ENCODE data around the gene UQCRC1.

Gene UQCRC1

DNA sequence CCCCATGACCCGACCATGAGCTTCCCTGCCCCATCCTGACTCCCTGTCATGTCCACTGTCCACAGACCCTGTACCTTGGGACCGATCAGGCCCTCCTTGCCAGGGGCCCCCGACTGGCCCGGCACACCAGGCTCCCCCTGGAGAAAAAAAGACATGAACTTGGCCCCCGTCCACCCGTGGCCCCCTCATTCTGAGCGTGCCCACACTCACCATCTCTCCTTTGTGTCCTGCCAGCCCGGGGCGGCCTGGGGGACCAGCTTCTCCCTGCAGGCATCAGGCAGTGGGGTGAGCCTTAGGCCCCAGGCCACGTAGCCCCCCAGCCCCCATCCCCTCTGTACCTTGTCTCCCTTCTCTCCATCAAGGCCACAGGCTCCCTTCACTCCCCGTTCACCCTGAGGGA, 41.9 kb downstream of the UQCRC1 start:
- Histone ChIP-seq H3K18ac (ENCODE audit: low read depth in 1 of 2, low read length in 2 of 2) (no peak overlapping the region), H2BK12ac (ENCODE audit: low read length in 2 of 2) (no peak overlapping the region), H3K4me3 (ENCODE audit: insufficient read depth in 1 of 2, low read depth in 1 of 2, low read length in 2 of 2) (no peak overlapping the region), H4K8ac (ENCODE audit: low read length) (no peak overlapping the region), H2BK120ac (ENCODE audit: low read depth, low read length) (no peak overlapping the region), H4K91ac (ENCODE audit: low read length) (no peak overlapping the region), H3K9me3 (ENCODE audit: control insufficient read depth, low read length) (no peaks in the 10 kb centered on the region), H2BK5ac (ENCODE audit: low read depth, low read length, poor library complexity, severe bottlenecking) (no peak overlapping the region), H3K79me1 (replicated peaks; ENCODE audit: low read length, poor library complexity, severe bottlenecking) (peaks cover 19% of the 10 kb centered on the region), H3K36me3 (ENCODE audit: control insufficient read depth in 1 of 2, insufficient read depth in 2 of 2, low read depth in 1 of 2, low read length in 2 of 2) (peaks cover 0 to 87% of the 10 kb centered on the region in 2 experiments), H3K27me3 (ENCODE audit: control insufficient read depth in 1 of 2, insufficient read depth in 1 of 2, low read length in 2 of 2) (no peaks in the 10 kb centered on the region), H3K14ac (ENCODE audit: low read length in 2 of 2) (no peak overlapping the region), H3K23ac (ENCODE audit: low read length in 2 of 2) (no peak overlapping the region), H3K4me1 (ENCODE audit: control insufficient read depth, insufficient read depth, low read depth, low read length) (peaks cover 54% of the 10 kb centered on the region), H2AK5ac (ENCODE audit: low read length, severe bottlenecking) (no peak overlapping the region), H3K4ac (ENCODE audit: low read depth in 1 of 2, low read length in 2 of 2) (no peak overlapping the region), H3K27ac (ENCODE audit: low read length, poor library complexity, severe bottlenecking) (no peak overlapping the region), H3K9ac (ENCODE audit: low read length) (no peak overlapping the region), H3K4me2 (ENCODE audit: low read length, poor library complexity, severe bottlenecking) (no peak overlapping the region), H2AFZ (ENCODE audit: low read depth, low read length) (no peak overlapping the region), H2BK15ac (ENCODE audit: low read depth, poor library complexity, severe bottlenecking) (no peak overlapping the region)
- DNase-seq = no peak
- 97% methylated on average over 11 of the region's 11 CpGs for WGBS

DNA sequence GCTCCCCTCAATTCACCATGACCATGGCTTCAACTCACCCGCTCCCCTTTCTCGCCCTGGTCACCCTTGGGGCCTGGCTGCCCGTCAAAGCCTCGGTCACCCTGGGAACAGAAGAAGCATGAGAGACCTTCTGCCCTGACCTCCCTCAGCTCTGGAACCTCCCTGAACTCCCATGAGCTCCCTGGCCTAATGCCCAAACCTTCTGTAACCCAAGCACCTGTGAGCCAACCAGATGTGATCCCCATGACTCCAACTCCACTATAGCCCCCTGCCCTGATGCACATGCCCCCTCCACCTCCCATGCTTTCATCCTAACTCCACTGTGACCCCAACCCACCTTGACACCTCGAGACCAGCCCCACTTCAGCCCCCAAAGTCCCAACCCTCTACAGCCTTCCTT, 42.4 kb downstream of the UQCRC1 start:
- H4K8ac ChIP-seq (ENCODE audit: low read length) = no peak overlapping the region
- no peak overlapping the region for H2AK5ac ChIP-seq (ENCODE audit: low read length, severe bottlenecking)
- no peak overlapping the region for H3K9ac ChIP-seq (ENCODE audit: low read length)
- 85% methylated on average over 5 of the region's 5 CpGs for WGBS
- no peak overlapping the region for H3K4ac ChIP-seq (ENCODE audit: low read depth in 1 of 2, low read length in 2 of 2)
- DNase-seq = no peak
- no peak overlapping the region for H2BK12ac ChIP-seq (ENCODE audit: low read length in 2 of 2)
- no peak overlapping the region for H3K27ac ChIP-seq (ENCODE audit: low read length, poor library complexity, severe bottlenecking)
- H3K79me1 ChIP-seq (replicated peaks; ENCODE audit: low read length, poor library complexity, severe bottlenecking) = peaks cover 19% of the 10 kb centered on the region
- H2BK5ac ChIP-seq (ENCODE audit: low read depth, low read length, poor library complexity, severe bottlenecking) = no peak overlapping the region
- no peak overlapping the region for H2AFZ ChIP-seq (ENCODE audit: low read depth, low read length)
- H3K18ac ChIP-seq (ENCODE audit: low read depth in 1 of 2, low read length in 2 of 2) = no peak overlapping the region
- H4K91ac ChIP-seq (ENCODE audit: low read length) = no peak overlapping the region
- H3K23ac ChIP-seq (ENCODE audit: low read length in 2 of 2) = no peak overlapping the region
- no peak overlapping the region for H3K4me3 ChIP-seq (ENCODE audit: insufficient read depth in 1 of 2, low read depth in 1 of 2, low read length in 2 of 2)
- H3K27me3 ChIP-seq (ENCODE audit: control insufficient read depth in 1 of 2, insufficient read depth in 1 of 2, low read length in 2 of 2) = no peaks in the 10 kb centered on the region
- peaks cover 55% of the 10 kb centered on the region for H3K4me1 ChIP-seq (ENCODE audit: control insufficient read depth, insufficient read depth, low read depth, low read length)
- no peak overlapping the region for H3K14ac ChIP-seq (ENCODE audit: low read length in 2 of 2)
- H3K4me2 ChIP-seq (ENCODE audit: low read length, poor library complexity, severe bottlenecking) = no peak overlapping the region
- H3K36me3 ChIP-seq (ENCODE audit: control insufficient read depth in 1 of 2, insufficient read depth in 2 of 2, low read depth in 1 of 2, low read length in 2 of 2) = peaks cover 0 to 87% of the 10 kb centered on the region in 2 experiments
- H2BK15ac ChIP-seq (ENCODE audit: low read depth, poor library complexity, severe bottlenecking) = peak overlapping the region; percentile 49
- no peak overlapping the region for H2BK120ac ChIP-seq (ENCODE audit: low read depth, low read length)
- no peaks in the 10 kb centered on the region for H3K9me3 ChIP-seq (ENCODE audit: control insufficient read depth, low read length)

DNA sequence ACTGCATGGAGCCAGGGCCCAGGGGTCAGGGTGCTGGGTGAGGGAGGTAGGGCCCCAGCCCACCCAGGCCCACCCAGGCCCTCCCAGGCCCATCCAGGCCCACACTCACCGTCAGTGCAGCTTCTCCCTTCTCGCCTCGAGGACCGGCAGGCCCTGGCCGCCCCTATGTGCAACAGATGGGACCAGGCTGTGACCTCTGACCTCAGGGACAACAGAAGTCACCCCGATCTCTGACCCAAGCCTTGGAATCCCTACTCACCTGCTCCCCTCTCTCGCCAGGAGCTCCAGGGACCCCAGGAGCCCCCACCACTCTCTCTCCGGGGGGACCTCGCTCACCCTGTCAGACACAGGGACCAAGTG, 43.1 kb downstream of the UQCRC1 start:
- Histone ChIP-seq H4K91ac (ENCODE audit: low read length) (peak overlapping the region; percentile 85), H3K14ac (ENCODE audit: low read length in 2 of 2) (no peak overlapping the region), H2BK5ac (ENCODE audit: low read depth, low read length, poor library complexity, severe bottlenecking) (no peak overlapping the region), H3K79me1 (replicated peaks; ENCODE audit: low read length, poor library complexity, severe bottlenecking) (peaks cover 19% of the 10 kb centered on the region), H2BK15ac (ENCODE audit: low read depth, poor library complexity, severe bottlenecking) (no peak overlapping the region), H2AFZ (ENCODE audit: low read depth, low read length) (no peak overlapping the region), H3K4ac (ENCODE audit: low read depth in 1 of 2, low read length in 2 of 2) (no peak overlapping the region), H3K9me3 (ENCODE audit: control insufficient read depth, low read length) (no peaks in the 10 kb centered on the region), H2AK5ac (ENCODE audit: low read length, severe bottlenecking) (no peak overlapping the region), H3K4me1 (ENCODE audit: control insufficient read depth, insufficient read depth, low read depth, low read length) (peaks cover 60% of the 10 kb centered on the region), H2BK120ac (ENCODE audit: low read depth, low read length) (peak overlapping the region; percentile 9), H3K9ac (ENCODE audit: low read length) (no peak overlapping the region), H3K18ac (ENCODE audit: low read depth in 1 of 2, low read length in 2 of 2) (no peak overlapping the region), H3K27ac (ENCODE audit: low read length, poor library complexity, severe bottlenecking) (peak overlapping the region; percentile 0), H3K4me3 (ENCODE audit: insufficient read depth in 1 of 2, low read depth in 1 of 2, low read length in 2 of 2) (no peak overlapping the region), H3K27me3 (ENCODE audit: control insufficient read depth in 1 of 2, insufficient read depth in 1 of 2, low read length in 2 of 2) (no peaks in the 10 kb centered on the region), H2BK12ac (ENCODE audit: low read length in 2 of 2) (no peak overlapping the region), H3K36me3 (ENCODE audit: control insufficient read depth in 1 of 2, insufficient read depth in 2 of 2, low read depth in 1 of 2, low read length in 2 of 2) (peaks cover 0 to 84% of the 10 kb centered on the region in 2 experiments), H3K4me2 (ENCODE audit: low read length, poor library complexity, severe bottlenecking) (no peak overlapping the region), H4K8ac (ENCODE audit: low read length) (no peak overlapping the region), H3K23ac (ENCODE audit: low read length in 2 of 2) (no peak overlapping the region)
- no peak for DNase-seq
- WGBS = 93% methylated on average over 9 of the region's 9 CpGs

DNA sequence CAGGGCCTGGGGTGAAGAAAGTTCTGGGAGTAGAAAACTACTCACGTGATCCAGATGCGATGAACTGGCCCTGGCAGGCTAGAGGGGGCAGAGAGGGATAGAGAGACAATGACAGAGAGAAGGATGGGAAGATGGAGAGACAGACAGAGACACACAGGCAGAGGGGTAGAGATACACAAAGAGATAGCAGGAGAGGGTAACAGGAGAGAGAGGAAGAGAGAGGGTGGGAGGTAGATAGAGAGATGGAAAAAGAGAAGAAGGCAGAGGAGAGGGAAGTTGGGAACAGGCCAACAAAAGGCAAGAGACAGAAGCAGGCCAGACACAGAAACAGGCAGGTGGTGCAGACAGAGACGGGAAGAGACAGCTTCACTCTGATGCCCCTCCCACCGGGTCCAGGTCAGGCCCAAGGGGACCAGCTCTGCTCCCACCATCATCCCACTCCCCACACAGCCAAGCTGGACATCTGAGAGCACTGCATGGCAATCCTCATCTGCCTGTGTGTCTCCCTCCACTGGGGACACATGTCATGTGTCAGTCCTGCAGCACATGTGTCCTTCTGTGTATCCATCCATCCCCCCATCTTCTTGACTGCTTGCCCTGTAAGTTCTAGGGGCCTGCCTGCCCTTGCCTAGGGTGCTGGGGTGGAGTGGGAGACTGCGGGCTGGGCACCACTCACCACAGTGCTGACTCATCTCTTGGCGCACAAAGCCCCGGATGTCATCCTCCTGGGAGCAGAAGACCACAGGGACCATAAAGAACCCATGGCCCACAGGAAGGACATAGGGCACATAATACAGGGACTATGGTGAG, 43.6 kb downstream of the UQCRC1 start:
- Histone ChIP-seq H2AFZ (ENCODE audit: low read depth, low read length) (no peak overlapping the region), H3K4ac (ENCODE audit: low read depth in 1 of 2, low read length in 2 of 2) (no peak overlapping the region)

More for the DNA sequence above, 43.6 kb downstream of the UQCRC1 start:
- Histone ChIP-seq H3K36me3 (ENCODE audit: control insufficient read depth in 1 of 2, insufficient read depth in 2 of 2, low read depth in 1 of 2, low read length in 2 of 2) (peaks cover 0 to 78% of the 10 kb centered on the region in 2 experiments), H3K27ac (ENCODE audit: low read length, poor library complexity, severe bottlenecking) (peak overlapping the region; percentile 0), H3K14ac (ENCODE audit: low read length in 2 of 2) (no peak overlapping the region), H2BK120ac (ENCODE audit: low read depth, low read length) (peak overlapping the region; percentile 9), H3K4me3 (ENCODE audit: insufficient read depth in 1 of 2, low read depth in 1 of 2, low read length in 2 of 2) (no peak overlapping the region), H4K91ac (ENCODE audit: low read length) (peak overlapping the region; percentile 85), H4K8ac (ENCODE audit: low read length) (peak overlapping the region; percentile 35), H3K4me1 (ENCODE audit: control insufficient read depth, insufficient read depth, low read depth, low read length) (peaks cover 65% of the 10 kb centered on the region), H3K23ac (ENCODE audit: low read length in 2 of 2) (no peak overlapping the region), H2AK5ac (ENCODE audit: low read length, severe bottlenecking) (peak overlapping the region; percentile 53), H2BK15ac (ENCODE audit: low read depth, poor library complexity, severe bottlenecking) (no peak overlapping the region), H2BK5ac (ENCODE audit: low read depth, low read length, poor library complexity, severe bottlenecking) (no peak overlapping the region), H3K4me2 (ENCODE audit: low read length, poor library complexity, severe bottlenecking) (no peak overlapping the region), H3K18ac (ENCODE audit: low read depth in 1 of 2, low read length in 2 of 2) (peak overlapping the region in 1 of 2 experiments; percentile 40), H3K9ac (ENCODE audit: low read length) (no peak overlapping the region), H3K79me1 (replicated peaks; ENCODE audit: low read length, poor library complexity, severe bottlenecking) (peaks cover 19% of the 10 kb centered on the region), H3K27me3 (ENCODE audit: control insufficient read depth in 1 of 2, insufficient read depth in 1 of 2, low read length in 2 of 2) (no peaks in the 10 kb centered on the region), H2BK12ac (ENCODE audit: low read length in 2 of 2) (peak overlapping the region in 1 of 2 experiments; percentile 11), H3K9me3 (ENCODE audit: control insufficient read depth, low read length) (no peaks in the 10 kb centered on the region)
- DNase-seq = peak; percentile 69
- 68% methylated on average over 7 of the region's 7 CpGs for WGBS

Measured in mesenchymal stem cell (in vitro differentiated cells and primary cell).